NK-92 treated with Interleukin-12 subunit alpha and Interleukin-12 subunit beta, amount 100 ng/mL, for 24 hours (cell line): ENCODE results near the gene AIFM1.

Experiments
- DNase-seq: peaks from one replicate; lab custom pipeline; 2025; lab: John Stamatoyannopoulos, UW

AIFM1 gene

DNA sequence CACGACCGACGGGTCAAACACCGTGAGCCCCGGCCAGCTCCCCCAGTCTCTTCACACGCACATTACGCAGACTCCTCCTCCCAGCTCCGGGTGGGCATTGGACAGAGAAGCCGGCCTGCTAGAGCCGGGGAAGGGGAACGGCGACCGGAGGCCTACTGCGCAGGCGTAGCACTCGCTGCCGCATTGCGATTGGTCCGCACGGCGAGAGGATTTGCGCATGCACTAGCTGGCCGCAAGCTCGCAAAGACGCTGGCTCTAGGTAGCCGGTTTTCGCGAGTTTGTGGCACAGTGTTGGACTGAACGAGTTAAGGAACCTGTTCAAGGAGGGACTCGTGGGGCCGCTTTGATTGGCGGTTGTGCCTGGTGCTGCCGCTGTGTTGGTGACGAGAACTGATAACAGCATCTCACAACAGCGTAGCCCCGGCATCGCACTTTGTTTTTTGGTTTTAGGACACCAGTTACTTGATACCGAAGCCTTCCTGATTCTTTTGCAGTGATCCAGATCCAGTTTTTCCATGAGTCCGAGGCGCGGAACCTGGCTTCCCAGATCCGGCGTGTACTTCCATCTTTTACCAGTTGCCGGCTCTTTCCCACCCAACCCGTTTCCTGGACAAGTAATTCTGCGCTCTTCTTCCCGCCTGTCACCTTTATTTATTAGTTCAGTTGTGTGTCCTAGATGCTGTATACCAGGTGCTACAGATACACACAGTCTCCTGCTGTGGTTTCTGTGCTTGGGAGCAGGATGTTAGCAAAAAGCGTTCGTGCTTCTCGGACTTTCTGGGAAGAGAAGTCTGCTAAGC, at the start of gene AIFM1:
AIFM1 (minus strand) TSS at position 139 of the 800 bp plus-strand sequence. CDS start 185 bp downstream, outside the sequence.
- peak; percentile 86 for DNase-seq

DNA sequence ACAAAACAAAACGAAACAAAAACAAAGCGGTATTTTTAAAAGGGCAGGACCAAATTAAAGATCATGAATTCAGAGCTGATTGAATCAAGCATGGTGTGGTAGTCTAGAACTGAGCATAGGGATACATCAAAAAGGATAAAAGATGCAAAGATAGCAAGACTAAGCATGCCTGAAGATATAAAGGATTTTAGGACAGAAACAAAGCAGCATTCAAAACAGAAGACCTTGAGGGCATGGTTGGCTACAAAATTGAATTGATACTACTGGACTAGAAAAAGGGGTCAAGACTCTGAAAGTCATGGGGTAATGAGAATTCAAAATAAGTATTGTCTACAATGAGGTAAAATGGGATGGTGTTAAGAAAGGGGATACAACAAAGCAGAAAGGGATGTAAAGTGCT, 47.7 kb upstream of the AIFM1 start:
- DNase-seq = no peak

GRCh38 chrX:130212371-130212770, 46.7 kb upstream of the AIFM1 start:
- no peak for DNase-seq

GRCh38 chrX:130211415-130212186, 46.0 kb upstream of the AIFM1 start:
- no peak for DNase-seq

- no peak for DNase-seq
Observed at GRCh38 chrX:130204647-130205046, 39.0 kb upstream of the AIFM1 start.

DNA sequence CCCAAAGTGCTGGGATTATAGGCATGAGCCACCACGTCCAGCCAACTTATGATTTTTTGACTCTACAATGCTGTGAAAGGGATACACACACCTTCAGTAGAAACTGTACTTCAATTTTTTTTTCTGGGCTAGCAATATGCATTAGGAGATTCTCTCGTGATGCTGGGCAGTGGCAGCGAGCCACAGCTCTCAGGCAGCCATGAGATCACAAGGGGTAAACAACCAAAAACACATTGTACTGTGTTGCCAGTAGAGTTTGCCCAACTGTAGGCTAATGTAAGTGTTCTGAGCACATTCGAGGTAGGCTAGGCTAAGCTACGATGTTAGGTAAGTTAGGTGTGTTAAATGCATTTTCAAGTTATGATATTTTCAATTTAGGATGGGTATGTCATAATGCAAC, 31.8 kb upstream of the AIFM1 start:
- no peak for DNase-seq

DNA sequence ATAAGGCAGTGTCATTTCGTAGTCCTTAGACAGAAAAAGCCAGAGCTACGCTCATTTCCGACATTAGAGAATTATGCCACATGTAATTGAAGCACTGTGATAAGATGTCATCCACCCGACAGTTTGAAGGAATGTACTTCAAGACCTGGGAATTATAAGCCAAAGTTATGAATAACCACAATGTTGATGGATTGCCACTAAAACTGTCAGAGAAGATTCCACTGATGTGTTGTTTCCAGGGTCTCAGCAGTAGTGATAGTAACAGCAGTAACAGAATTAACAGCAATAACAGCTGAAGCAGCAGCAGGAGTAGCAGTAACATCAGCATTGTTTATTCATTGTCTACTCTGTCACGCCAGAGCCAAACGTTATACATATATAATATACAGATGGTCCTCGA, 30.8 kb upstream of the AIFM1 start:
- DNase-seq = no peak

DNA sequence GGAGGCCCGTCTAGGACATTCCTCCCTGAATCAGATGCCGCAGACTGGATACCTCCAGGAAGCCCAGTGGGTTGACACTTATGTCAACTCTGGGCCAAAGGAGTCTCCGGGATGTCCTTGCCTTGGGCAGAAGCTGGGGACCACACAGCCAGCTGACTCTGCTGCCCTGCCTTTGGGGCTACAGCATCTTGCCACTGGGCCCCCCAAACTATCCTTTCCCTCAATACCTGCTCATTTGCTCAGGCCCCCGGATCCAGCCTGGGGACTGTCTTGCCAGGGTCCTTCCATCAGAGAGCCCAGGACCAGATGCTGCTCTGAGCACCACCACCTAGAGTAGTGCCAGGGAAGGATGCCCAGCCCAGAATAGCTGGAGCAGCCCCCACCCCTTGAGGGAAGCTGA, 25.2 kb upstream of the AIFM1 start:
- DNase-seq = no peak

DNA sequence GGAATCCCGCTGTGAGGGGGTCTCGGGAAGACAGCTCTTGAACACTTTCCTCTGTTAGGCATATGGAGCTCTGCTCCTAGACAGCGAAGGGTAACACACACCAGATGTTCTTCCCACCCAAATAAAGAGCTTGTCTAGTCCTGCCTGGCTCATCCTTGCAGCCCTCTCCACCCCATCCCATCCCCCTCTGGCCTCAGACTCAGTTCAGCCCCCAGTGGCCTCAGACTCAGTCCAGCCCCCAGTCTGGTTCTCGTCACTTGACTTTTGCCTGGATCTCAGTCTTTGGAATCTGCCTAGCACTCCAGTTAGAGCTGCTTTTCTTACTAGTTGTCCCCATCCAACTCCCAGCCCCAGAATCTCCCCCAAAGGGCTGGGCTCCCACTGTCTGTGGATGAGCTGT, 21.0 kb upstream of the AIFM1 start:
- no peak for DNase-seq

DNA sequence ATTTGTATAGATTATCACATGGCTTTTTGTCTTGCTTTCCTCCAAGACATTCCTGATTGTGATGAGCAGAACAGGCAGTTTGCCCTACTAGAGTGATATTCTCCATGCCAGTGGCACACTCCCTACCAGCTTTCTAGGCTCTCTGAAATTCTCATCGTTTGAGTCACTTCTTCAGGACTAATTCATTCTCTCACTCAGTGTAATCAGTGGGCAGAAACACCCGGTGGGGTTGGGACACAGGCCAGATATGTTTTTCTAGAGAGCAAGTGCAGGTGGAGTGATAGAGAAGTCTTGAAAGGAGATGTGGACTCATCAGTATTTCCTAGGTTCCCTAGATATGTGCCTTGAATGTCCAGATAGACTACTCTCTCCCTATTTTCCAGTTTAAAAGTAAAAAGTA, 19.2 kb upstream of the AIFM1 start:
- no peak for DNase-seq

DNA sequence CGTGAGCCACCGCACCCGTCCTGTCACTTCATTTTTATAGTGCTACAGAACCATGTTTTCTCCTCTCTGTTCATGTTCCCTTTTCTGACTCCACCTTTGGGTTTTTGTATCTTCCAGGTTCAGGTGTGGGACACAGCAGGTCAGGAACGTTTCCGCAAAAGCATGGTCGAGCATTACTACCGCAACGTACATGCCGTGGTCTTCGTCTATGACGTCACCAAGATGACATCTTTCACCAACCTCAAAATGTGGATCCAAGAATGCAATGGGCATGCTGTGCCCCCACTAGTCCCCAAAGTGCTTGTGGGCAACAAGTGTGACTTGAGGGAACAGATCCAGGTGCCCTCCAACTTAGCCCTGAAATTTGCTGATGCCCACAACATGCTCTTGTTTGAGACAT, 18.5 kb upstream of the AIFM1 start:
- no peak for DNase-seq

- no peak for DNase-seq
Observed at GRCh38 chrX:130179579-130180215, 14.1 kb upstream of the AIFM1 start.

GRCh38 chrX:130179170-130179569, 13.5 kb upstream of the AIFM1 start:
- DNase-seq = no peak

DNA sequence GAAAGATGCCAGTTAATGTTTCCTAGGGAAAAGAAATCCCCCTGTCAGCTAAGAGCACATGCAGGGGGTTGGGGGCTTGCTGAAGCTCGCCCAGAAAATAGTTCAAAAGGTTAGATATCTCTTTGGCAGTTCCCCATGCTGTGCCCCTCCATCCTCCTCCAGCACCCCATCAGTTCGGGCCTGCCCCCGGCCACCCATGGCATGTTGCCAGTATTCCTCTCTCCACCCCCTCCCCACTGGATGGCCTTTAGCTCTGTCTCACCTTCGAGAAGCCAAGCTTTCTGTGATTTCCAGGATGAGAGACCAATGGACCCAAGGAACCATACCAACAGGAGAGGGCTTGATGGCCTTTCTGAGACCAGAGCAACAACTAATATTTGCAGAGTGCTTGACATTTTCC, 11.3 kb upstream of the AIFM1 start:
- DNase-seq = no peak

DNA sequence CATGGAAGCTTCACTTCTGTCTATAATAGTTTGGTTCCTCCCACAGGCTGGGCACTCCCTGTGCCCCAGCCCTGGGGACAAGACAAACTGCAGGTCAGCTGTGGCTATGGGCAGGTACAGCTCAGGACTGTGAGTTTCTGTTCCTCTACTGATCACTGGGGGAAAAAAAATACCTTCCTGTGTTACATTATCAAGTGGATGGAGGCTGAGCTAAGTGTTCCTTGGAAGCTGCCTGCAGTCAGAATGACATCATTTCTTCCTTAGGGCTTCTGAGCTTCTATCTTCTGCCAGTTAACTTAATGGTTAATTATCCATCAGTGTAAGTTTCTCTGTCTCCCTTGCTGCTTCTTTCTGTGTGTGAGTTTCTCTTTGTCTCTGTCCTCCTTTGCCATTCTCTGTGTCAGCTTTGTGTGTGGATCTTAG, 10.7 kb upstream of the AIFM1 start:
- DNase-seq = no peak

GRCh38 chrX:130174937-130175336, 9.3 kb upstream of the AIFM1 start:
- no peak for DNase-seq

- DNase-seq = no peak
Observed at GRCh38 chrX:130174045-130174704, 8.5 kb upstream of the AIFM1 start.

DNA sequence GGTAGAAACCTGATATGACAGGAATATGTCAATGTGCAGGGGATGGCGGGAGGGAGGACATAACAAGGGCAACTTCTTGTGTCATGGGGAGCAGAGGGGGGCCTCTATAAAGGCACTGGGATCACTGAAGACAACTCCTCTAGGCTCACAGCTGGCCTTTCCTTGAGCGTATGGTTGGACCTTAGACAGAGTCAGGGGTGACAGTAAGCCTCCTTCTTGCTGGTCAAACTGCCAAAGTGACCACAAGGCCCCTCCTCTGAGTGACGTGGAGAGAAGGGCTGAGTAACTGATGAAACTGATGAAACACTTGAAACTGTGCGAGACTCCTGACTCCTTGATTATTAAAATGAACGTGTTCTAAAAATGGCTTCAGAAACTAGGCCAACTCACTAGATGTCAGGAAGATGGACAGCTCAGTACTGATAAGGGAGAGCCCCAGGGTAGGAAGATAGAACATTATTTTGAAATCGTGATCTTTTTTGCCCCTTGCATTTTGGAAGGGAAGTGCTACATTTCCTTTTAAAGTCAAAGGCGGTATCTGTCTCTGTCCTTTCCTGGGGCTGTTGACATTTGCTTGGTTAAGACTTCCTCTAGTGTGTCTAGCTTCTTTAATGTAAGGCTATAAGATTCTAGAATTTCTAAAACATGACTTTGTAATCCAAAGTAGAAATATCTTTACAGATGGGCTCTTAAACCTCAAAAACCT, 7.7 kb upstream of the AIFM1 start:
- peak; percentile 31 for DNase-seq

DNA sequence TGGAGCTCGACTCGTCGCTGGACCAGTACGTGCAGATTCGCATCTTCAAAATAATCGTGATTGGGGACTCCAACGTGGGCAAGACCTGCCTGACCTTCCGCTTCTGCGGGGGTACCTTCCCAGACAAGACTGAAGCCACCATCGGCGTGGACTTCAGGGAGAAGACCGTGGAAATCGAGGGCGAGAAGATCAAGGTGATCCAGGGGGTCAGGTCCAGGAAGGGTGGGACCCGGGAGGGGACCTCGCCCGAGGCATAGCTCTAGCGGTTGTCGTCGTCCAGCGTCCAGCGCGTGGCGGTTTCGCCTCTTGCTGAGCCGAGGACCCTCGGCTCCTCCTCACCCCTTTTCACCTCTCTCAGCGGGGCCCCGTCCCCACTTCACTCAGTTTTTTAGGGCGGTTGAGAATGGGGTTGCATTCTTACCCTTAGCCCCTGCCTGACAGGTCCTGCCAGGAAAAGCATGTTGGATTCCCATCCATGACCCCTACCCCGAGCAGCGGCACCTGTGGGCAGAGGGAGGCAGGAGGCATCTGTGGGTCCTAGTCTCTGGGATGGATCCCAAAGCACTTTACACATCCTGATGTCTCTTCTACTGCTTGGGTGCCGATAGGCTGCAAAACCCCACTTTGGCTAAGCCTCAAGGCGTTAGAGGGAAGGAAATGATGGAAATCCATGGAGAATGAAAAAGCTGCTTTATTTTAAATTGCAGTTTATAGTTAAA, 6.6 kb upstream of the AIFM1 start:
- peak; percentile 9 for DNase-seq

DNA sequence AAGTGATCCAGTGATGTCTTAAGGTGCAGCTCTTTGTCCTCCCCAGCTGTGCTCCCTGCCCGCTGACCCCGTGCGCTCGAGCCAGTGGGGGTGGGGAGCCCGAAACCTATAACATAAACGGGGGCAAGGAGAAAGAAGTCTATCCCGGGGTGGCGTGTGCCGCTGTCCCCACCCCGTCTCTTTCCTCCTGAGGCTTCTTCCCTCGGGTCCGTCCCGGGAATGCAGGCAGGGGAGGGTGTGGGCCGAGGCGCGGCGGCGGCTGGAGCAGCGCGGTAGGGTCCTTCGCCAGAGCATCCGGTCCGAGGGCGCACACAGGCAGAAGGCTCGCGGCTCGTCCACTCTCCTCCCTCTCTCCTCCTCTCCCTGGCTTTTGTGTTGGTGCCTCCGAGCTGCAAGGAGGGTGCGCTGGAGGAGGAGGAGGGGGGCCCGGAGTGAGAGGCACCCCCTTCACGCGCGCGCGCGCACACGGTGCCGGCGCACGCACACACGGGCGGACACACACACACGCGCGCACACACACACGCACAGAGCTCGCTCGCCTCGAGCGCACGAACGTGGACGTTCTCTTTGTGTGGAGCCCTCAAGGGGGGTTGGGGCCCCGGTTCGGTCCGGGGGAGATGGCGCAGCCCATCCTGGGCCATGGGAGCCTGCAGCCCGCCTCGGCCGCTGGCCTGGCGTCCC, 5.9 kb upstream of the AIFM1 start, which contains the start of gene RAB33A:
RAB33A (plus strand) TSS at position 517 of the 681 bp plus-strand sequence; CDS start at position 618, 101 bp downstream.
- peak; percentile 22 for DNase-seq
